MCF 10A (cell line): ENCODE data around the gene MYL12A. TPM values are rescaled to one million over a fixed set of nuclear protein-coding genes. Genes with fewer than 3 reads are reported as not detected.
A peak's percentile ranks its signal among the peaks of the same experiment; 100 is the strongest.
"Not testable (repeated sequence)": the region's sequence is repeated elsewhere in the genome, so short reads cannot be mapped to it uniquely, and the experiment has no call there.

Experiments used
- Bru-seq: library from RNA; stranded (reverse); fragments of 400-500 nt; gene quantifications from one replicate; lab custom pipeline; 2021; lab: Mats Ljungman, UMichigan
- BruChase-seq, 2 experiments: library from RNA; stranded (reverse); fragments of 400-500 nt; gene quantifications; one replicate each; lab custom pipeline; 2021; lab: Mats Ljungman, UMichigan
- BruUV-seq: library from RNA; stranded (reverse); fragments of 400-500 nt; replicated peaks from 2 replicates; lab custom pipeline; 2021; lab: Mats Ljungman, UMichigan
- CTCF ChIA-PET: fragments of 300-600 bp; sonication (Branson Sonifier 250); formaldehyde crosslinking; extraction: SDS; loops from one replicate; lab custom pipeline; 2021; ENCODE audit warnings: antibody characterized with exemption, inconsistent platforms; lab: Yijun Ruan, JAX
- POLR2A ChIA-PET: fragments of 300-600, 350-650 bp; sonication (Branson Sonifier 250); formaldehyde crosslinking; extraction: SDS; loops from one replicate; lab custom pipeline; 2020; ENCODE audit warnings: antibody characterized with exemption, inconsistent platforms; lab: Yijun Ruan, JAX
- DNase-seq: peaks from one replicate; pipeline ENCODE4 v3.0.0-alpha.2; 2018; ENCODE audit not compliant: unreplicated experiment
- H3K27ac Mint-ChIP-seq: one replicate; pipeline ENCODE4 v1.8.0; 2022; ENCODE audit warnings: mild to moderate bottlenecking, low read depth, mixed read lengths; ENCODE audit not compliant: unreplicated experiment
- H3K27me3 Mint-ChIP-seq: one replicate; pipeline ENCODE4 v1.8.0; 2022; ENCODE audit warnings: mixed read lengths; ENCODE audit not compliant: insufficient read depth, unreplicated experiment
- H3K36me3 Mint-ChIP-seq: one replicate; pipeline ENCODE4 v1.8.0; 2022; ENCODE audit warnings: mild to moderate bottlenecking, moderate library complexity, mixed read lengths; ENCODE audit not compliant: insufficient read depth, unreplicated experiment
- H3K4me1 Mint-ChIP-seq: one replicate; pipeline ENCODE4 v1.8.0; 2022; ENCODE audit warnings: mixed read lengths; ENCODE audit not compliant: insufficient read depth, unreplicated experiment
- H3K4me3 Mint-ChIP-seq: one replicate; pipeline ENCODE4 v1.8.0; 2022; ENCODE audit warnings: mild to moderate bottlenecking, moderate library complexity, mixed read lengths; ENCODE audit not compliant: unreplicated experiment
- H3K9me3 Mint-ChIP-seq: one replicate; pipeline ENCODE4 v1.8.0; 2022; ENCODE audit warnings: mixed read lengths; ENCODE audit not compliant: unreplicated experiment
- CTCF ChIP-seq: fragments of 200-600 bp; IDR thresholded peaks from one replicate; pipeline ENCODE4 v1.8.0; 2022; ENCODE audit warnings: antibody characterized with exemption, mild to moderate bottlenecking; ENCODE audit not compliant: unreplicated experiment
- intact Hi-C: fragments of 100-400 bp; cut with micrococcal nuclease; formaldehyde crosslinking; loops from 2 replicates; pipeline ENCODE4 v1.14.1; 2022
- long read RNA-seq: library from polyadenylated mRNA; stranded (forward); transcript quantifications from one replicate; pipeline ENCODE4 v2.0.0, GENCODE V29; 2022
- total RNA-seq: library from RNA; stranded (reverse); gene quantifications from 2 replicates; pipeline ENCODE4 v1.2.3, GENCODE V29; 2022

The MYL12A gene
- total RNA-seq (286 and 332 TPM in 2 replicates), Bru-seq, nascent RNA (percentile 99 among the genes with signal in this experiment), BruChase-seq, experiment 1, labeled RNA remaining after a 6-hour chase (percentile 98 among the genes with signal in this experiment), BruChase-seq, experiment 2, labeled RNA remaining after a 2-hour chase (percentile 98 among the genes with signal in this experiment)
- long read RNA-seq, transcript MYL12A-201 (4 exons, 1,229 nt), result major isoform, 713 of 800 reads
- long read RNA-seq, transcript MYL12A-206 (5 exons, 1,004 nt), result minor isoform, 12 of 800 reads
- long read RNA-seq, transcript MYL12A-212 (1 exons, 738 nt), result minor isoform, 5 of 800 reads
- long read RNA-seq, partial matches to known transcripts, result 60 of 800 reads
- long read RNA-seq, other reads (novel, unspliced or antisense), result 6 of 800 reads

GRCh38 chr18:3247240-3248061 is at the start of gene MYL12A:
Gene MYL12A (plus strand): TSS chr18:3247801. CDS start chr18:3253248, 5,447 bp downstream.
- Mint-ChIP-seq H3K4me3 (peak within 1 kb of the TSS; percentile 86), H3K36me3 (peaks cover 32% of the 10 kb centered on the region), H3K27me3 (no peaks in the 10 kb centered on the region), H3K4me1 (peaks cover 22% of the 10 kb centered on the region), H3K27ac (peak within 1 kb of the TSS; percentile 100), H3K9me3 (no peaks in the 10 kb centered on the region)
- CTCF ChIA-PET, result interaction anchor here (0.5 to 6.5 kb wide), 25 partner anchors 9 to 451 kb away, joined by 3 to 103 read pairs (median 4); partner anchors contain the start of gene MYOM1
- intact Hi-C loops, result loop anchor here (2.0 to 5.0 kb wide), 3 partner anchors 185 to 480 kb away; no protein-coding TSS in a partner anchor
- no peak for TF ChIP-seq CTCF
- BruUV-seq, result no TSS peak
- POLR2A ChIA-PET, result interaction anchor here (0.6 to 9.0 kb wide), 61 partner anchors 9 to 673 kb away, joined by 3 to 250 read pairs (median 5); partner anchors contain the start of genes MYL12B and TGIF1
- DNase-seq, result peak; percentile 98

- POLR2A ChIA-PET, result interaction anchor here (1.3 kb wide), 1 partner anchor 9 kb away, joined by 3 read pairs; no protein-coding TSS in a partner anchor
- DNase-seq, H3K27me3 Mint-ChIP-seq, H3K4me3 Mint-ChIP-seq, H3K9me3 Mint-ChIP-seq, intact Hi-C loops, H3K36me3 Mint-ChIP-seq, H3K27ac Mint-ChIP-seq, BruUV-seq, H3K4me1 Mint-ChIP-seq, CTCF ChIA-PET: not testable (repeated sequence)
These were observed 49.2 kb upstream of the MYL12A start for GRCh38 chr18:3198260-3198860.

- Mint-ChIP-seq H3K9me3 (peaks cover 8% of the 10 kb centered on the region), H3K27ac (no peak overlapping the region), H3K27me3 (no peaks in the 10 kb centered on the region), H3K36me3 (no peaks in the 10 kb centered on the region), H3K4me3 (no peak overlapping the region), H3K4me1 (no peaks in the 10 kb centered on the region)
- ChIA-PET POLR2A (no interaction called here), CTCF (interaction anchor here (1.1 to 1.2 kb wide), 2 partner anchors 49 to 459 kb away, joined by 3 to 4 read pairs; no protein-coding TSS in a partner anchor)
- no TSS peak for BruUV-seq
- no peak for DNase-seq
- no peak for TF ChIP-seq CTCF
- intact Hi-C loops, result no loop called here
These were observed 47.5 kb upstream of the MYL12A start for GRCh38 chr18:3199942-3200645.

GRCh38 chr18:3205239-3205638 is 42.4 kb upstream of the MYL12A start:
- Mint-ChIP-seq H3K4me3 (no peak overlapping the region), H3K27ac (no peak overlapping the region), H3K27me3 (no peaks in the 10 kb centered on the region), H3K4me1 (peaks cover 16% of the 10 kb centered on the region), H3K9me3 (peaks cover 8% of the 10 kb centered on the region), H3K36me3 (no peaks in the 10 kb centered on the region)
- TF ChIP-seq CTCF, result no peak
- ChIA-PET CTCF (no interaction called here), POLR2A (interaction anchor here (1.0 to 1.2 kb wide), 2 partner anchors 41 to 42 kb away, joined by 3 to 5 read pairs; partner anchors contain the start of gene MYL12A)
- DNase-seq, result no peak
- no TSS peak for BruUV-seq
- intact Hi-C loops, result no loop called here
